K562 (cell line): ENCODE data around the gene DLGAP3. TPM values are rescaled to one million over a fixed set of nuclear protein-coding genes. Genes with fewer than 3 reads are reported as not detected.

Source experiments
- ATAC-seq: fragments of 200-7000 bp; cut with Tn5 transposase; 3 replicates; pipeline ENCODE4 v1.9.1; 2020; ENCODE audit warnings: moderate library complexity
- BruUV-seq: library from RNA; stranded (reverse); fragments of 400-500 nt; replicated peaks from 2 replicates; lab custom pipeline; 2021; lab: Mats Ljungman, UMichigan
- CTCF ChIA-PET: fragments of 300-600 bp; formaldehyde crosslinking; extraction: SDS; loops from one replicate; lab custom pipeline; 2021; ENCODE audit warnings: low intra/inter-chr PET ratio; lab: Yijun Ruan, JAX
- POLR2A ChIA-PET: fragments of 300-600, 350-650 bp; sonication (Branson Sonifier 250); formaldehyde crosslinking; extraction: SDS; loops from one replicate; lab custom pipeline; 2021; ENCODE audit warnings: antibody characterized with exemption, inconsistent platforms; lab: Yijun Ruan, JAX
- DNase-seq, 4 experiments: peaks; one replicate each; pipeline versions ENCODE4 v3.0.0 to v3.0.0-alpha.2; 2011 to 2018; ENCODE audit warnings: low spot score in 3 of 4, mixed read lengths in 3 of 4; ENCODE audit errors: extremely low read depth in 1 of 4
- FAIRE-seq: peaks from 2 replicates; lab custom pipeline; 2011; peaks lifted over from hg19 to GRCh38; lab: Jason Lieb, UNC
- H2AFZ ChIP-seq: 2 replicates; pipeline ENCODE4 v1.6.0; 2011; ENCODE audit warnings: low read depth, low read length, control low read depth, inconsistent platforms
- H3K27ac ChIP-seq: fragments of 200-600 bp; 3 replicates; pipeline ENCODE4 v1.8.0; 2011; ENCODE audit warnings: low read depth, mild to moderate bottlenecking, control low read depth, inconsistent platforms, low read length, moderate library complexity, mixed read lengths; ENCODE audit errors: extremely low read depth
- H3K27me3 ChIP-seq, 2 experiments: fragments of 300-600 bp in 1 of 2; 2 replicates in 1 of 2; 3 replicates in 1 of 2; pipeline versions ENCODE4 v1.6.0 to v1.8.0; 2011; ENCODE audit warnings: inconsistent platforms in 2 of 2, low read length in 2 of 2, mild to moderate bottlenecking in 1 of 2, mixed read lengths in 1 of 2, moderate library complexity in 1 of 2; ENCODE audit not compliant: control insufficient read depth in 2 of 2, insufficient read depth in 2 of 2
- H3K36me3 ChIP-seq: fragments of 300-600 bp; 3 replicates; pipeline ENCODE4 v1.8.0; 2011; ENCODE audit warnings: mild to moderate bottlenecking, low read length, inconsistent platforms; ENCODE audit not compliant: control insufficient read depth, insufficient read depth
- H3K4me1 ChIP-seq, 2 experiments: fragments of 200-600 bp in 1 of 2; replicated peaks in 1 of 2; 2 replicates in 1 of 2; 3 replicates in 1 of 2; pipeline versions ENCODE4 v1.5.1 to v1.8.0; 2011; ENCODE audit warnings: inconsistent platforms in 2 of 2, low read length in 2 of 2, mild to moderate bottlenecking in 1 of 2, mixed read lengths in 1 of 2, moderate library complexity in 1 of 2; ENCODE audit not compliant: control insufficient read depth in 2 of 2, insufficient read depth in 2 of 2
- H3K4me2 ChIP-seq: 2 replicates; pipeline ENCODE4 v1.6.1; 2011; ENCODE audit warnings: low read length, control low read depth, inconsistent platforms, mixed read lengths; ENCODE audit not compliant: insufficient read depth
- H3K4me3 ChIP-seq: fragments of 200-600 bp; sonication (generic), shearing (Covaris generic); 2 replicates; pipeline ENCODE4 v1.5.1; 2016; ENCODE audit warnings: control low read depth, inconsistent platforms
- H3K79me2 ChIP-seq: fragments of 200-600 bp; 3 replicates; pipeline ENCODE4 v1.8.0; 2011; ENCODE audit warnings: low read length, inconsistent platforms; ENCODE audit not compliant: control insufficient read depth, insufficient read depth
- H3K9ac ChIP-seq, 2 experiments: 2 replicates each; pipeline versions ENCODE4 v1.6.0 to v1.6.1; 2011; ENCODE audit warnings: low read depth in 2 of 2, low read length in 2 of 2, control low read depth in 1 of 2, inconsistent platforms in 1 of 2, mild to moderate bottlenecking in 1 of 2, mixed read lengths in 1 of 2; ENCODE audit not compliant: insufficient read depth in 1 of 2
- H3K9me1 ChIP-seq: one replicate; pipeline ENCODE4 v1.6.0; 2011; ENCODE audit warnings: inconsistent platforms, mild to moderate bottlenecking, low read length, moderate library complexity; ENCODE audit not compliant: control insufficient read depth, insufficient read depth
- H3K9me3 ChIP-seq: replicated peaks from 2 replicates; pipeline ENCODE4 v1.5.1; 2011; ENCODE audit warnings: low read depth, low read length, inconsistent platforms; ENCODE audit not compliant: control insufficient read depth, insufficient read depth
- H4K20me1 ChIP-seq: replicated peaks from 2 replicates; pipeline ENCODE4 v1.6.1; 2011; ENCODE audit warnings: low read length, inconsistent platforms, mixed read lengths; ENCODE audit not compliant: control insufficient read depth, insufficient read depth
- FIP1L1 ChIP-seq: fragments of 200-400 bp; formaldehyde crosslinking; IDR thresholded peaks from 2 replicates; pipeline ENCODE4 v1.6.1; 2018; ENCODE audit warnings: mild to moderate bottlenecking, low read depth, low read length; ENCODE audit not compliant: poor library complexity, severe bottlenecking
- OTX1 ChIP-seq: fragments of 450-650 bp; formaldehyde crosslinking; IDR thresholded peaks from 2 replicates; pipeline ENCODE4 v1.4.0; 2022; ENCODE audit warnings: mild to moderate bottlenecking
- RCOR1 ChIP-seq, 2 experiments: IDR thresholded peaks; 2 replicates each; pipeline ENCODE4 v1.6.1; 2012; ENCODE audit warnings: low read depth in 2 of 2, low read length in 2 of 2, borderline replicate concordance in 1 of 2, improper control_type of control experiment in 1 of 2
- ZBTB7A ChIP-seq: IDR thresholded peaks from 2 replicates; pipeline ENCODE4 v1.6.1; 2011; ENCODE audit warnings: low read depth, mild to moderate bottlenecking, low read length, moderate library complexity, borderline replicate concordance; ENCODE audit not compliant: control insufficient read depth
- ZC3H11A ChIP-seq: IDR thresholded peaks from 2 replicates; pipeline ENCODE4 v1.6.1; 2012; ENCODE audit warnings: low read depth, low read length, improper control_type of control experiment
- ZNF76 ChIP-seq: fragments of 250-450 bp; sonication (Bioruptor Pico); IDR thresholded peaks from 2 replicates; pipeline ENCODE4 v1.4.0; 2020; ENCODE audit warnings: mild to moderate bottlenecking, moderate library complexity, borderline replicate concordance
- ZNF766 ChIP-seq: fragments of 200-800 bp; sonication (Bioruptor generic); conservative IDR thresholded peaks from 2 replicates; pipeline ENCODE4 v1.6.1; 2016; ENCODE audit warnings: missing genetic modification characterization, missing compliant biosample characterization
- ZSCAN29 ChIP-seq: fragments of 450-650 bp; IDR thresholded peaks from 2 replicates; pipeline ENCODE4 v1.6.1; 2017
- WGBS: fragments of 100-300 bp; shearing (Covaris generic); methylation state at CpG from one replicate; pipeline ENCODE4 v1.1.6; 2016; ENCODE audit warnings: low coverage, mixed read lengths; ENCODE audit not compliant: insufficient coverage; ENCODE audit errors: missing lambda C conversion rate; 5-methylcytosine and 5-hydroxymethylcytosine counted together
- in situ Hi-C: fragments of 300-500 bp; cut with MboI; formaldehyde crosslinking; loops from 4 replicates; pipeline ENCODE4 v1.15.0; 2018; ENCODE audit warnings: inconsistent platforms, mixed read lengths
- intact Hi-C: fragments of 100-400 bp; cut with micrococcal nuclease; formaldehyde crosslinking; loops from 2 replicates; pipeline ENCODE4 v1.14.2; 2022
- polyA plus RNA-seq, 8 experiments: library from polyadenylated mRNA; depleted of rRNA in 4 of 8; stranded (reverse) in 5 of 8; unstranded in 3 of 8; fragments of >200 nt; fragmentation: Nextera tagmentation in 2 of 8; fragmentation: Illumina TruSeq in 1 of 8; extraction: Ambion mirVana in 2 of 8; extraction: Trizol in 1 of 8; gene quantifications; 2 replicates each; pipeline versions ENCODE4 v1.2.1 to v1.2.3, GENCODE V29; 2011 to 2014; ENCODE audit warnings: inconsistent platforms in 1 of 8, missing spikeins in 1 of 8
- total RNA-seq, 7 experiments: library from RNA; depleted of rRNA in 6 of 7; stranded (reverse); fragments of >200 nt in 6 of 7; fragmentation: Illumina TruSeq in 2 of 7; extraction: Trizol in 2 of 7; gene quantifications; 2 replicates each; pipeline versions ENCODE4 v1.2.1 to v1.2.3, GENCODE V29; 2011 to 2021; ENCODE audit warnings: low replicate concordance in 1 of 7
- TF ChIP-seq, protein P1 (sequence below): fragments of 450-650 bp; IDR thresholded peaks from 2 replicates; pipeline ENCODE4 v1.6.1; 2016

Gene DLGAP3
- total and polyA plus RNA-seq, 9 of the 15 experiments (the other 6 are each of a cell fraction or from before 2014, with no cell fraction given), result 0.01 to 0.16 (median 0.07) TPM; not detected in 6

DNA sequence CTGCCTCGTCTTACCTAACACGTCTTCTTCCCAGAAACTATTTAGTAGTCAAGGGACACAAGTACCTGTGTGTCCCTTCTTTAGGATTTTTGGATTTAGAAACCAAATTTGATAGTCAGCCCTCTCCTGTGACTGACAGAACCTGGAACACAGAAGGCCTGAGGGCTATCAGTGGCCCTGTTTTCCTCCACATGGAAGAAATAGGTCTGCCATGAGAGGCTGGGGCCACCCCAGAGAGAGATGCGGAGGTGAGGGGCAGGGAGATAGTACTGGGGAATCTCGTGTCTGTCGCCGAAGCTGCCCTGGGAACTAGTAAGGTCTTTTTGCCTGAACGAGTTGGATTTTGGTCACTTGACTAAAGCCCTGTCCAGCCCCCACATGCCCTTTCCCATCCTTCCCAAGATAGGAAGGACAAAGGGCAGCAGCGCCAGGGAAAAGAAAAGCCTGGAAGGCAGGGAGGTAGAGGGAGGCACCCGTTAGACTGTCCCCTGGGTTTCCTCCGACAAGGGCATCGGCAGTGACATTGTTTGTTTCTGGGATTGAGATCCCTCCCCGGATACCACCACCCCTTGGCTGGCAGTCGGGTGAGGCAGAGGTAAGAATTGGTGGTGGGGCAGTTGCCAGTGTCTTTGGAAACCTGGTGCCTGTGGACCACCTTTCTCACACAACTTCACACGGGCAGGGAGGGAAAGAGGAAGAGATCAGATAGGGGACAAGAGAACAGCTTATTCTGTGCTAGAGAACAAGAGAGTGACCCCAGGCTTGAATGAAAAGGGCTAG lies 89.7 kb downstream of the DLGAP3 start:
- TF ChIP-seq ZBTB7A, result no peak
- ChIA-PET POLR2A (no interaction called here), CTCF (no interaction called here)
- FAIRE-seq, result no peak
- 0 out of 2 replicates have a peak, but pooled peaks cover 5% of the 10 kb centered on the region for H4K20me1 ChIP-seq
- no peak for DNase-seq
- no peaks in the 10 kb centered on the region for H3K36me3 ChIP-seq
- no peaks in the 10 kb centered on the region; a peak in 1 of 5 replicates for H3K27me3 ChIP-seq
- 30% methylated on average over 14 of the region's 14 CpGs for WGBS
- H3K4me3 ChIP-seq, result no peak overlapping the region
- H3K4me1 ChIP-seq, result peaks cover 21 to 33% of the 10 kb centered on the region in 2 experiments
- H3K9ac ChIP-seq, result no peak overlapping the region
- no peak overlapping the region for H2AFZ ChIP-seq
- ATAC-seq, result no peak
- H3K9me1 ChIP-seq, result peaks cover 5% of the 10 kb centered on the region
- intact Hi-C loops (no loop called here), in situ Hi-C loops (no loop called here)
- H3K4me2 ChIP-seq, result no peak overlapping the region
- H3K27ac ChIP-seq, result no peak overlapping the region
- H3K79me2 ChIP-seq, result no peaks in the 10 kb centered on the region
- no peaks in the 10 kb centered on the region for H3K9me3 ChIP-seq
- BruUV-seq, result no TSS peak

DNA sequence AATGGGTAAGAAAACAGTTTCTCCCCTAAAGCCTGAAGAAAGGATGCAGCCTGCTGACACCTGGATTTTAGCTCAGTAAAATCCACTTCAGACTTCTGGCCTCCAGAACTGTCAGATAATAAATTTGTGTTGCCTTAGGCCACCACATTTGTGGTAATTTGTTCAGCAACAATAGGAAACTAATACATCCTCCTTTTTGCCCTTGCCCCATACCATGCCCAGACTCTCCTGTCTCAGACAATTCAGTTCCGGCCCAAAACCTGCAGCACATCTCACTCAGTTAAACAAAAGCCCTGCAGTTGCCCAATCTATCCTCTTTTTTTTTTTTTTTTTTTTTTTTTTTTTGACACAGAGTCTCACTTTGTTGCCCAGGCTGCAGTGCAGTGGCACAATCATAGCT lies 95.7 kb downstream of the DLGAP3 start:
- Histone ChIP-seq H3K4me2 (no peak overlapping the region), H3K36me3 (no peaks in the 10 kb centered on the region), H3K79me2 (no peaks in the 10 kb centered on the region), H3K9me1 (no peaks in the 10 kb centered on the region), H3K4me1 (no peaks in the 10 kb centered on the region; a peak in 1 of 5 replicates), H3K9me3 (no peaks in the 10 kb centered on the region), H2AFZ (no peak overlapping the region), H4K20me1 (no peaks in the 10 kb centered on the region), H3K27me3 (peaks cover 0 to 6% of the 10 kb centered on the region in 2 experiments; a peak in 4 of 5 replicates), H3K27ac (no peak overlapping the region), H3K9ac (no peak overlapping the region), H3K4me3 (no peak overlapping the region)
- POLR2A ChIA-PET, result no interaction called here
- TF ChIP-seq RCOR1 (IDR thresholded peaks at IDR 0.05; ENCODE audit: borderline replicate concordance in 1 of 2, low read depth in 2 of 2, low read length in 2 of 2) (no peak), ZSCAN29 (no peak), ZC3H11A (no peak), ZNF766 (CRISPR knock-in tag) (no peak), ZNF76 (CRISPR knock-in tag) (no peak), OTX1 (CRISPR knock-in tag) (no peak), FIP1L1 (no peak)
- TF ChIP-seq, protein P1, sequence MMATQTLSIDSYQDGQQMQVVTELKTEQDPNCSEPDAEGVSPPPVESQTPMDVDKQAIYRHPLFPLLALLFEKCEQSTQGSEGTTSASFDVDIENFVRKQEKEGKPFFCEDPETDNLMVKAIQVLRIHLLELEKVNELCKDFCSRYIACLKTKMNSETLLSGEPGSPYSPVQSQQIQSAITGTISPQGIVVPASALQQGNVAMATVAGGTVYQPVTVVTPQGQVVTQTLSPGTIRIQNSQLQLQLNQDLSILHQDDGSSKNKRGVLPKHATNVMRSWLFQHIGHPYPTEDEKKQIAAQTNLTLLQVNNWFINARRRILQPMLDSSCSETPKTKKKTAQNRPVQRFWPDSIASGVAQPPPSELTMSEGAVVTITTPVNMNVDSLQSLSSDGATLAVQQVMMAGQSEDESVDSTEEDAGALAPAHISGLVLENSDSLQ, result no peak
- ATAC-seq (no peak), FAIRE-seq (no peak), DNase-seq (no peak)
- 0% methylated on average over 1 of the region's 1 CpG for WGBS
- no TSS peak for BruUV-seq
- intact Hi-C loops, result no loop called here
- CTCF ChIA-PET, result no interaction called here
- in situ Hi-C loops, result no loop called here
